Smooth muscle cell (in vitro differentiated cells): Measurements from ENCODE around the gene SYN1. TPM values are rescaled to one million over a fixed set of nuclear protein-coding genes. Genes with fewer than 3 reads are reported as not detected.

Experiments used
- DNase-seq: peaks from one replicate; lab custom pipeline; 2025; ENCODE audit not compliant: unreplicated experiment; lab: John Stamatoyannopoulos, UW
- H2AFZ ChIP-seq: fragments of 200-600 bp; sonication (generic); 2 replicates; pipeline ENCODE4 v1.6.0; 2016; ENCODE audit warnings: antibody characterized with exemption, low read depth, mild to moderate bottlenecking
- H3F3A ChIP-seq: fragments of 200-600 bp; sonication (generic); 2 replicates; pipeline ENCODE4 v1.6.0; 2017; ENCODE audit warnings: antibody characterized with exemption, low read depth
- H3K27ac ChIP-seq: fragments of 200-600 bp; sonication (generic); 2 replicates; pipeline ENCODE4 v1.5.1; 2016; ENCODE audit warnings: low read depth, mild to moderate bottlenecking
- H3K27me3 ChIP-seq: fragments of 200-600 bp; sonication (generic); 2 replicates; pipeline ENCODE4 v1.6.1; 2016; ENCODE audit warnings: low read depth, mild to moderate bottlenecking
- H3K36me3 ChIP-seq: fragments of 200-600 bp; sonication (generic); 2 replicates; pipeline ENCODE4 v1.5.1; 2016; ENCODE audit warnings: low read depth
- H3K4me1 ChIP-seq: fragments of 200-600 bp; sonication (generic); 2 replicates; pipeline ENCODE4 v1.5.1; 2016; ENCODE audit warnings: low read depth
- H3K4me2 ChIP-seq: fragments of 200-600 bp; sonication (generic); 2 replicates; pipeline ENCODE4 v1.6.0; 2016; ENCODE audit warnings: mild to moderate bottlenecking
- H3K4me3 ChIP-seq: fragments of 200-600 bp; sonication (generic); 2 replicates; pipeline ENCODE4 v1.5.1; 2016; ENCODE audit warnings: mild to moderate bottlenecking
- H3K79me2 ChIP-seq: fragments of 200-600 bp; sonication (generic); 2 replicates; pipeline ENCODE4 v1.6.0; 2016; ENCODE audit warnings: low read depth, mild to moderate bottlenecking
- H3K9ac ChIP-seq: fragments of 200-600 bp; sonication (generic); 2 replicates; pipeline ENCODE4 v1.6.0; 2016; ENCODE audit warnings: low read depth
- H3K9me3 ChIP-seq: fragments of 200-600 bp; sonication (generic); replicated peaks from 2 replicates; pipeline ENCODE4 v1.5.1; 2016; ENCODE audit warnings: low read depth
- H4K20me1 ChIP-seq: fragments of 200-600 bp; sonication (generic); 2 replicates; pipeline ENCODE4 v1.6.0; 2016; ENCODE audit warnings: low read depth
- WGBS: methylation state at CpG from one replicate; pipeline ENCODE4 v1.1.7; 2016; ENCODE audit warnings: low lambda C conversion rate; 5-methylcytosine and 5-hydroxymethylcytosine counted together
- polyA plus RNA-seq: library from polyadenylated mRNA; unstranded; fragments of >200 nt; fragmentation: Nextera tagmentation; extraction: Ambion mirVana; gene quantifications from 2 replicates; pipeline ENCODE4 v1.2.1, GENCODE V29; 2016
- total RNA-seq: library from RNA; depleted of rRNA; stranded (reverse); fragments of >200 nt; gene quantifications from 2 replicates; pipeline ENCODE4 v1.2.3, GENCODE V29; 2014
- TF ChIP-seq, protein P1 (sequence below): fragments of 200-600 bp; sonication (generic); IDR thresholded peaks from 2 replicates; pipeline ENCODE4 v1.5.1; 2017; ENCODE audit warnings: borderline replicate concordance, mild to moderate bottlenecking, antibody characterized with exemption; ENCODE audit not compliant: insufficient read depth, poor library complexity, severe bottlenecking

The SYN1 gene
- total and polyA plus RNA-seq, 2 experiments from 2014 or later, result 5.1 to 9.1 TPM

DNA sequence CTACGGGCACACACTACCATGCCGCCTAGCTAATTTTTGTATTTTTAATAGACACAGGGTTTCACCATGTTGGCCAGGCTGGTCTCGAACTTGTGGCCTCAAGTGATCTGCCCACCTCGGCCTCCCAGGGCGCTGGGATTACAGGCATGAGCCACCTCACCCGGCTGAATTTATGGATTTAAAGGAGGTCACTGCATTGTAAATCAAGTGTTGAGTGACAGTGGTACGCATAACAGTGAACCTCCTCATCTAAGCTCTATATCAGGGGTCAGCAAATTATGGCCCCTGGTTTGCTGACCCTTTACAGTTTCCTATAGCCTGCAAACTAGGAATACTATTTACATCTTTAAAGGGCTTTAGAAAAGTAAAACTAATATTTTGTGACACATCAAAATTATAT is 41.9 kb upstream of the SYN1 start:
- H3K36me3 ChIP-seq, result no peaks in the 10 kb centered on the region
- peaks cover 9% of the 10 kb centered on the region for H3K79me2 ChIP-seq
- DNase-seq, result no peak
- H2AFZ ChIP-seq, result no peak overlapping the region
- H3K9me3 ChIP-seq, result no peaks in the 10 kb centered on the region
- H3K9ac ChIP-seq, result no peak overlapping the region
- H3K4me3 ChIP-seq, result no peak overlapping the region
- no peaks in the 10 kb centered on the region for H4K20me1 ChIP-seq
- 80% methylated on average over 7 of the region's 7 CpGs for WGBS
- H3K27ac ChIP-seq, result peak overlapping the region; percentile 98
- H3K27me3 ChIP-seq, result no peaks in the 10 kb centered on the region
- H3K4me2 ChIP-seq, result peak overlapping the region; percentile 15
- H3F3A ChIP-seq, result peaks cover 7% of the 10 kb centered on the region
- TF ChIP-seq, protein P1, sequence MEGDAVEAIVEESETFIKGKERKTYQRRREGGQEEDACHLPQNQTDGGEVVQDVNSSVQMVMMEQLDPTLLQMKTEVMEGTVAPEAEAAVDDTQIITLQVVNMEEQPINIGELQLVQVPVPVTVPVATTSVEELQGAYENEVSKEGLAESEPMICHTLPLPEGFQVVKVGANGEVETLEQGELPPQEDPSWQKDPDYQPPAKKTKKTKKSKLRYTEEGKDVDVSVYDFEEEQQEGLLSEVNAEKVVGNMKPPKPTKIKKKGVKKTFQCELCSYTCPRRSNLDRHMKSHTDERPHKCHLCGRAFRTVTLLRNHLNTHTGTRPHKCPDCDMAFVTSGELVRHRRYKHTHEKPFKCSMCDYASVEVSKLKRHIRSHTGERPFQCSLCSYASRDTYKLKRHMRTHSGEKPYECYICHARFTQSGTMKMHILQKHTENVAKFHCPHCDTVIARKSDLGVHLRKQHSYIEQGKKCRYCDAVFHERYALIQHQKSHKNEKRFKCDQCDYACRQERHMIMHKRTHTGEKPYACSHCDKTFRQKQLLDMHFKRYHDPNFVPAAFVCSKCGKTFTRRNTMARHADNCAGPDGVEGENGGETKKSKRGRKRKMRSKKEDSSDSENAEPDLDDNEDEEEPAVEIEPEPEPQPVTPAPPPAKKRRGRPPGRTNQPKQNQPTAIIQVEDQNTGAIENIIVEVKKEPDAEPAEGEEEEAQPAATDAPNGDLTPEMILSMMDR, result no peak
- H3K4me1 ChIP-seq, result no peaks in the 10 kb centered on the region

DNA sequence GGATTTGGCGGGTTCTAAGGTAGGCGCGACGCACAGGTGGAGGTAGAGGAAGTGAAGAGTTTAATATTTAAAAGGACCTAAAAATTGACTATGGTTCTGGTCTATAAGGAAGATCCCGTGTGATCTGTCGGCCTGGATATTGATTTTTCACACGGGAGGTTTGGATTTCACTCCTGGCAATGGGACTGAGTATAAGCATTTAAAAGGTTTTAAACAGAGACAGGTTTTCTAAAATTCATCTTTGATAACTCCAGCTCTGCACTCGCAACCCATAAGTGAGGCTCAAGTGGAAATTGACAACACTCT is 39.7 kb upstream of the SYN1 start:
- H3K27me3 ChIP-seq, result no peaks in the 10 kb centered on the region
- H3K4me1 ChIP-seq, result no peaks in the 10 kb centered on the region
- H3K9me3 ChIP-seq, result no peaks in the 10 kb centered on the region
- H4K20me1 ChIP-seq, result no peaks in the 10 kb centered on the region
- H3K27ac ChIP-seq, result peak overlapping the region; percentile 98
- TF ChIP-seq, protein P1, result no peak
- peaks cover 7% of the 10 kb centered on the region for H3F3A ChIP-seq
- H3K4me3 ChIP-seq, result peak overlapping the region; percentile 66
- no peak overlapping the region for H2AFZ ChIP-seq
- WGBS, result 69% methylated on average over 8 of the region's 8 CpGs
- peaks cover 9% of the 10 kb centered on the region for H3K79me2 ChIP-seq
- H3K9ac ChIP-seq, result peak overlapping the region; percentile 26
- peak overlapping the region; percentile 72 for H3K4me2 ChIP-seq
- no peaks in the 10 kb centered on the region for H3K36me3 ChIP-seq
- DNase-seq, result no peak

DNA sequence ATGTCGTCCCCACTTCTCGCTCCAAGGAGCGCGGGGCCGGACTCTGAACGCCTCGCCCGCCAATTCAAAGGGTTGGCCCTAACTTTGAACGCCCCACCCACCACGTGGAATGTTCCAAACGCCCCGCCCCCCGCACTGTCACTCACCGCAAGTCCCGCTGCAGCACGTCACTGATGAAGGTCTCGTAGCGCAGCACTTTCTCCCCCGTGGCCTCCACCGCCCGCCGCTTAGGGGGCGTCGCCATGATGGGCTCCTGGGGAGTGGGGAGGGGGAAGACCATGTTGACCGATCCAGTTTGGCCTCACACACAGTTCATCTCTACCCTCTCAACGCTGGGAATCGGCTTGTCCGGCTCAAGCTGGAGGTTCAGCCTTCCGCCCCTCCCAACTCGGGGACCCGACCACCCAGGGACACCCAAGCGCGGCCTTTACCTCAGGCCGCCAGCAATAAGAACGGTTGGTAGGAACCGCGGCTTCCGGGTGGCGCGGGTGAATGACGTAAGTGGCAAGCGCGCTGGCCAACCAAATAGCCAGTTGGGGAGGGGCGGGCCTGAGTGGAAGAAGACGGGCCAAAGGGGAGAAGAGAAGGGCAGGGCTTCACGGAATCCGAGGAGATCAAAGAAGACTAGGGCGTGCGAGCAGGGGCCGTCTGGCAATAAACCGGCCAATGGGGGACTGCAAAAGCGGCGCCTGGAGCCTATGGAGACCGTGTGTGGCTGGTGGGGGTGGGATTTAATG is 39.2 kb upstream of the SYN1 start, which contains the start of gene UXT:
UXT (minus strand) TSS at position 497 of the 737 bp plus-strand sequence; CDS start at position 244, 253 bp downstream.
- peaks cover 9% of the 10 kb centered on the region for H3K79me2 ChIP-seq
- WGBS, result 43% methylated on average over 47 of the region's 54 CpGs
- no peaks in the 10 kb centered on the region for H3K4me1 ChIP-seq
- peak within 1 kb of the TSS; percentile 66 for H3K4me3 ChIP-seq
- TF ChIP-seq, protein P1, result no peak
- no peaks in the 10 kb centered on the region for H3K9me3 ChIP-seq
- no peaks in the 10 kb centered on the region for H4K20me1 ChIP-seq
- H3F3A ChIP-seq, result peaks cover 5% of the 10 kb centered on the region
- no peaks in the 10 kb centered on the region for H3K27me3 ChIP-seq
- peak; percentile 86 for DNase-seq
- peak within 1 kb of the TSS; percentile 98 for H3K9ac ChIP-seq
- peak within 1 kb of the TSS; percentile 98 for H3K27ac ChIP-seq
- no peaks in the 10 kb centered on the region for H3K36me3 ChIP-seq
- peak within 1 kb of the TSS; percentile 83 for H3K4me2 ChIP-seq
- H2AFZ ChIP-seq, result no peak within 1 kb of the TSS

DNA sequence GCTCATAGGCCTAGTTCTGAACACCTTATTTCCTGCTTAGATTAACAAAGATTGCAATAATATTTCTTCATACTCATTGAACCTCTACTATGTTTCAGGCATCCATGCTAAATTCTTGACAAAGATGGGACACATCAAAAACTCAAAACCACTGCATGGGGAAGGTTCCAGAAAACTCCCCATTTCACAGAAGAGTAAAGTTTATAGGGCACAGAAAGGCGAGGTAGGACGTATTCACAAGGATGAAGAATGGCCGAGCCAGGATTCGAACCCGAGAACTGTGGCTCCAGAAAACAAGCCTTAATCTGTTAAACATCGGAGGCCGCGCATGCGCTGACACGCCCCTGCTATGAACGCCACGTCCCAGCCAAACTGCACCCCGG is 38.6 kb upstream of the SYN1 start:
- Histone ChIP-seq H3K79me2 (peaks cover 9% of the 10 kb centered on the region), H3K4me1 (no peaks in the 10 kb centered on the region), H3K9me3 (no peaks in the 10 kb centered on the region), H3K36me3 (no peaks in the 10 kb centered on the region), H3F3A (no peaks in the 10 kb centered on the region), H3K4me2 (peak overlapping the region; percentile 76), H3K27ac (peak overlapping the region; percentile 98), H3K27me3 (no peaks in the 10 kb centered on the region), H3K9ac (peak overlapping the region; percentile 79), H4K20me1 (no peaks in the 10 kb centered on the region), H2AFZ (no peak overlapping the region), H3K4me3 (peak overlapping the region; percentile 66)
- WGBS, result 36% methylated on average over 13 of the region's 13 CpGs
- TF ChIP-seq, protein P1, result no peak
- no peak for DNase-seq
